Esophagus (tissue), 2 donors: ENCODE data around the gene CASP8. TPM values are rescaled to one million over a fixed set of nuclear protein-coding genes. Genes with fewer than 3 reads are reported as not detected.

Experiments
- H3K27ac ChIP-seq, 2 donors: one replicate each; pipeline ENCODE4 v1.5.1; 2013; ENCODE audit warnings: low read depth in 2 of 2, mild to moderate bottlenecking in 2 of 2, inconsistent platforms in 1 of 2, low read length in 1 of 2, moderate library complexity in 1 of 2
- H3K27me3 ChIP-seq, 2 donors: one replicate each; pipeline ENCODE4 v1.6.1; 2013; ENCODE audit warnings: low read length in 2 of 2, control low read depth in 1 of 2, mild to moderate bottlenecking in 1 of 2; ENCODE audit not compliant: insufficient read depth in 2 of 2, control insufficient read depth in 1 of 2
- H3K36me3 ChIP-seq, 2 donors: one replicate each; pipeline ENCODE4 v1.6.1; 2013; ENCODE audit warnings: low read length in 1 of 2; ENCODE audit not compliant: control insufficient read depth in 2 of 2, insufficient read depth in 2 of 2
- H3K4me1 ChIP-seq, 2 donors: one replicate each; pipeline ENCODE4 v1.6.1; 2013; ENCODE audit warnings: low read length in 1 of 2; ENCODE audit not compliant: control insufficient read depth in 2 of 2, insufficient read depth in 2 of 2
- H3K4me3 ChIP-seq, 2 donors: one replicate each; pipeline ENCODE4 v1.5.1; 2013; ENCODE audit warnings: low read length in 2 of 2, mild to moderate bottlenecking in 2 of 2, low read depth in 1 of 2, moderate library complexity in 1 of 2
- H3K9me3 ChIP-seq, 2 donors: one replicate each; pipeline ENCODE4 v1.6.1; 2013; ENCODE audit warnings: mild to moderate bottlenecking in 2 of 2, low read depth in 1 of 2, low read length in 1 of 2, moderate library complexity in 1 of 2; ENCODE audit not compliant: control insufficient read depth in 2 of 2, insufficient read depth in 1 of 2
- WGBS, 2 donors: extraction: QIAGEN DNeasy Blood & Tissue Kit; methylation state at CpG; one replicate each; pipeline ENCODE4 v1.1.7; 2013; 5-methylcytosine and 5-hydroxymethylcytosine counted together
- polyA plus RNA-seq, 2 donors: library from polyadenylated mRNA; stranded (reverse); fragments of 200-250 nt; gene quantifications; one replicate each; pipeline ENCODE4 v1.2.3, GENCODE V29; 2013
- donor health status: healthy with polysubstance abuse.
- donor health status: Bipolar disorder and iron deficiency.

CASP8 gene
- polyA plus RNA-seq, 2 donors, result 12.8 to 19.6 TPM

DNA sequence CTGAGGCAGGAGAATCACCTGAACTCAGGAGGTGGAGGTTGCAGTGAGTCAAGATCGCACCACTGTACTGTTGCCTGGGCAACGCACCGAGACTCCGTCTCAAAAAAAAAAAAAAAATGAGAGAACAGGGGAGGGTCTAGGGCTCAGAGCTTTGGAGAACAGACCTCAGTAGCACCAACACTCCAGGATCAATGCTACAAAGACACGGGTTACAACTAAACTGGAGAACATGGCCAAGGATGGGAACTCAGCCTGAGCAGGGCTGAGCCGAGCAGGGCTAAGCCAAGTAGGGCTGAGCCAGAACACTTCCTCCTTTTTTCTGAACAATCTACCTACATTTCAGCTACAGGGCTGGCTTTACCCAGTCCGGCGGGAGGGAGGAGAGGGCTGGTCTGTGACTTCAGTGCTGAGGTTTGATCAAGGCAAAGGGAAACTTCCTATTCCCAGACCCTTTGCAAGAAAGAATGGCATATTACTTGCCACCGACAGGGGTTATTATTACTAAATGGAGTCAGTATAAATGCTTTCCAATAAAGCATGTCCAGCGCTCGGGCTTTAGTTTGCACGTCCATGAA lies 2.9 kb upstream of the CASP8 start:
- whole genome bisulfite sequencing, 2 donors, result 12 to 14% methylated on average over 12 of the region's 12 CpGs
- Histone ChIP-seq H3K36me3 (peaks cover 0 to 3% of the 10 kb centered on the region in 2 donors), H3K4me1 (peaks cover 0 to 8% of the 10 kb centered on the region in 2 donors), H3K27ac (peak overlapping the region; percentile 94 to 95), H3K9me3 (no peaks in the 10 kb centered on the region), H3K27me3 (no peaks in the 10 kb centered on the region), H3K4me3 (peak overlapping the region; percentile 35 to 70)

DNA sequence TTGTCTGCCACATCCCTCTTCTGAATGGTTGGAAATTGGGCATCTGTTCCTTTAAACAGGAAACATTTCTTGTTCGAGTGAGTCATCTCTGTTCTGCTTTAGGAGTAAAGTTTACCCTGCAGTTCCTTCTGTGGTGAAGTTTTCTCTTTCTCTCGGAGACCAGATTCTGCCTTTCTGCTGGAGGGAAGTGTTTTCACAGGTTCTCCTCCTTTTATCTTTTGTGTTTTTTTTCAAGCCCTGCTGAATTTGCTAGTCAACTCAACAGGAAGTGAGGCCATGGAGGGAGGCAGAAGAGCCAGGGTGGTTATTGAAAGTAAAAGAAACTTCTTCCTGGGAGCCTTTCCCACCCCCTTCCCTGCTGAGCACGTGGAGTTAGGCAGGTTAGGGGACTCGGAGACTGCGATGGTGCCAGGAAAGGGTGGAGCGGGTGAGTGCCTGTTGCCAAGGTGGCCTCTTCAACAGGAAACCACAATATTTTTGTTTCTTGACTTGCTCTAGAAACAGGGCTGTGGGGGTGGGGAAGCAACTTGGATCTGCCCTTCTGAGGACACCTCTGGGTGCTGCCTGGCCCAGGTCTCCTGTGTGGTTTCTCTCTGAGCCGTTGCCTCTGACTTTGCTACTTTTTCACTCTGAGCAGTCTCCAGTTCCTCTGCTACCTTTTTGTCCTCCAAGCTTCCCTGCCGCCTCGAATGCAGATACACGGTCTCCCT lies 2.2 kb upstream of the CASP8 start:
- Histone ChIP-seq H3K27me3 (no peaks in the 10 kb centered on the region), H3K4me3 (peak overlapping the region; percentile 44 to 70), H3K36me3 (peaks cover 0 to 3% of the 10 kb centered on the region in 2 donors), H3K4me1 (peaks cover 0 to 8% of the 10 kb centered on the region in 2 donors), H3K9me3 (no peaks in the 10 kb centered on the region), H3K27ac (peak overlapping the region; percentile 94 to 95)
- WGBS, 2 donors, result 0% methylated on average over 10 of the region's 10 CpGs

DNA sequence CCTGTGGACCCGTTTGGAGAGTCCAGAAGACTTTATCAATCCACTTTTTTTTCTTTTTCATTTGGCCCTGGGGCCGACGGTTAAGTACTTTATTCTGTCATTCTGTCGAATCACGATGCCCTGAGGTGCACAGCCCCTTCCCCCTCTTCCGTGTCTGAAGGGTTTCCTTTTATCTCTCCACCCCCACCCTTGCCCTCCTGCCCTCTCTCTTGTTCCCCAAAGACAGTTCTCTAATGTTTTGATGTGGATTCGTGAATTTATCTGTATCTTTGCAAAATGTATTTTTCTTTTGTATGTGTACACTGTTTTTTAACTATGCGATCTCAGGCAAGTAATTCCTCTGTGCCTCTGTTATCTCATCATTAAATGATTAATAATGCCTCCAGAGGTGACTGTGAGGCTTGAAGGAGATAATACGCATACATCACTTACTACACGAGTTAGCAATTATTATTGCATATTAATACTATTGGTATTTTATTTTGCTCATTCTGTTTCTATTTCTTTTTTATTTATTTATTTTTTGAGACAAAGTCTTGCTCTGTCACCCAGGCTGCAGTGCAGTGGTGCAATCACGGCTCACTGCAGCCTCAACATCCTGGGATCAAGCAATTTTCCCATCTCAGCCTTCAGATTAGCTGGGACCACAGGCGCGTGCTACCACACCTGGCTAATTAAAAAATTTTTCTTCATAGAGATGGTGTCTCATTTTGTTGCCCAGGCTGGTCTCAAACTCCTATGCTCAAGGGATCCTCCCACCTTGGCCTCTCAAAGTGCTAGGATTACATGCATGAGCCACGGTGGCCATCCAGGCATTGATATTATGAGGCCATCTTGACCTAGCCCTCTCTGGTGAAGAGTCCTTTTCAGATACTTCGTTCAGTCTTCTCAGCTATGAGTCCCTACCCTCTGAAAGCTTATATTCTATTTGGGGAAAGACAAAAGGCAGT lies 1.4 kb upstream of the CASP8 start:
- no peaks in the 10 kb centered on the region for H3K27me3 ChIP-seq
- H3K4me1 ChIP-seq, result peaks cover 0 to 8% of the 10 kb centered on the region in 2 donors
- peak overlapping the region; percentile 44 to 70 for H3K4me3 ChIP-seq
- WGBS, 2 donors, result 21 to 23% methylated on average over 15 of the region's 15 CpGs
- H3K9me3 ChIP-seq, result no peaks in the 10 kb centered on the region
- peak overlapping the region; percentile 94 to 95 for H3K27ac ChIP-seq
- peaks cover 0 to 3% of the 10 kb centered on the region in 2 donors for H3K36me3 ChIP-seq

DNA sequence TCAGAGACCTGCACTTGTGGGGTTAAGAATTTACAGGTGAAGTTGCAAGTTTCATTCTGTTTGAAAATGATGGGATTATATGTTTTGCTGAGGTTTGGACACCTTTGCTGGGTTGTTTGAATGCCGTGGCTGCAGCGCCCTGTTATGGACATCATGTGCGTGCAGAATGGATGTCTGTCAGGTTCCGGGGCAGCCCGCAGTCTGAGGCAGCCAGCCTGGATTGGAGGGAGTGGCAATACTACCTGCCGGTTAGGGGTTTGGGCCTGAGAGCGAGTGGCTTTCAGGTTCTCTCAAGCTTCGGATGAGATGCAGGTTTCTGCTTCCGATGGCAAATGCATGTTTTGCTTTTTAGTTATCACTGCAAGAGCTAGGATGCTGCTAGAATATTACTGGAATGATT lies 1.1 kb downstream of the CASP8 start:
- peak overlapping the region; percentile 4 to 33 for H3K27ac ChIP-seq
- H3K4me3 ChIP-seq, result peak overlapping the region; percentile 28 to 36
- no peaks in the 10 kb centered on the region for H3K9me3 ChIP-seq
- 53 to 67% methylated on average over 9 of the region's 9 CpGs for WGBS, 2 donors
- peaks cover 0 to 8% of the 10 kb centered on the region in 2 donors for H3K4me1 ChIP-seq
- no peaks in the 10 kb centered on the region for H3K27me3 ChIP-seq
- peaks cover under 1 to 3% of the 10 kb centered on the region in 2 donors for H3K36me3 ChIP-seq

DNA sequence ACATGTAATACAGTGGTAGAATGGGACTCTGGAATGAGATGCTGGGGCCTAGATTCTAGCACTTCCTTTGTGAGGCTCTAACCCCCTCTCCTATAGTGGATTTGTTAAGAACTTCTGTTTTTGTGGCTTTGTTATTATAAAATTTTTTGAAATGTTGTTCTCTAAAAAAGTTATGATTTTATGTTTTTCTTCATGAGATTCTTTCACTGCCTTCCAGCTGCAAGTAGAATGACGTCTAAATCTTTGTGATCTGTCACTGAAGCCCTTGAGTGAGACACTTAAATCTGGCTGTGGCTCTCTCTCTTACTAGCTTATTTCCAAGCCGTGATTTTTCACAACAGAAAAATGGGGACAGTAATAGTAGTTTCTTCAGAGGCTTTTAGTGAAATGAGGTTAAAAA lies 1.6 kb downstream of the CASP8 start:
- H3K4me1 ChIP-seq, result peaks cover 0 to 8% of the 10 kb centered on the region in 2 donors
- H3K36me3 ChIP-seq, result peaks cover 3 to 4% of the 10 kb centered on the region in 2 donors
- H3K4me3 ChIP-seq, result peak overlapping the region in 1 of 2 donors; percentile 36
- H3K9me3 ChIP-seq, result no peaks in the 10 kb centered on the region
- peak overlapping the region in 1 of 2 donors; percentile 4 for H3K27ac ChIP-seq
- 49 to 62% methylated on average over 2 of the region's 2 CpGs for WGBS, 2 donors
- no peaks in the 10 kb centered on the region for H3K27me3 ChIP-seq

DNA sequence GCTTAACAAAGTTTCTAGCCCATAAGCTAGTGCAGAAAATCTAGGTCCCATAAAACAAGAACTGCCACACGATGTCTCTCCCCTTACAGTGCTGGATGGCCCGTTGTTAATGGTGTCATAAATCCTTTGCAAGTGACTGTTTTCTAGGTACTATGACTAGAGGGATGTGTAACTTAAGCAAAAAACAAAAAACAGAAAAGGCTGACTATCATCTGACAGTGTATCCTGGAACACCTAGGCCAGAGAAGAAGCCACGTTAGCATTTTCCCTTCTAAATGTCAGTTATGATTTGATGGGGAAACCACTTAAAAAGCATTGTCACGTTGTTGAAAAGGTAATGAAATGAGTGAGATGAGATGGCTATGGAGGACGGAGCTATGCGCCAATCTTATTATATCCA lies 2.4 kb downstream of the CASP8 start:
- 68 to 69% methylated on average over 6 of the region's 6 CpGs for WGBS, 2 donors
- H3K4me1 ChIP-seq, result peaks cover 0 to 8% of the 10 kb centered on the region in 2 donors
- H3K27me3 ChIP-seq, result no peaks in the 10 kb centered on the region
- H3K4me3 ChIP-seq, result no peak overlapping the region
- no peaks in the 10 kb centered on the region for H3K9me3 ChIP-seq
- H3K36me3 ChIP-seq, result peaks cover 3 to 8% of the 10 kb centered on the region in 2 donors
- no peak overlapping the region for H3K27ac ChIP-seq

DNA sequence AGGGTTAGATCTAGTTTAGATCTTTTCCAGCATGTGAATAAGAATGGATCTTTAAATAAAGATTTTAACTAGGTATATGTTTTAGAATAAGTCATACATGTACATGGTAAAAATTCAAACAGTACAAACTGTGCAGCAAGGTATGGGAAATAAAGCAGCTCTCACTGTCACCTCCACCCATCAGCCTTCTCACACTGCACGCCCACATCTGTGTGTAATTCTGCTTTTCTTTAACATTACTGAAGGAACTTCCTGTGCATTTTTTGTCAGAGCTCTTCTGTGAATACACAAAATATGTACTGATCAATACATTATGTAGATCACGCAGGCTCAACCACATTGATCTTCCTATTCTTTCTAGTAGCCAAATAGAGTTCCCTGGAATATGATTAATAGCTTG lies 3.4 kb downstream of the CASP8 start:
- no peaks in the 10 kb centered on the region for H3K9me3 ChIP-seq
- peaks cover 0 to 8% of the 10 kb centered on the region in 2 donors for H3K4me1 ChIP-seq
- WGBS, 2 donors, result 71 to 76% methylated on average over 2 of the region's 2 CpGs
- peaks cover 3 to 10% of the 10 kb centered on the region in 2 donors for H3K36me3 ChIP-seq
- no peak overlapping the region for H3K4me3 ChIP-seq
- H3K27ac ChIP-seq, result no peak overlapping the region
- H3K27me3 ChIP-seq, result no peaks in the 10 kb centered on the region

DNA sequence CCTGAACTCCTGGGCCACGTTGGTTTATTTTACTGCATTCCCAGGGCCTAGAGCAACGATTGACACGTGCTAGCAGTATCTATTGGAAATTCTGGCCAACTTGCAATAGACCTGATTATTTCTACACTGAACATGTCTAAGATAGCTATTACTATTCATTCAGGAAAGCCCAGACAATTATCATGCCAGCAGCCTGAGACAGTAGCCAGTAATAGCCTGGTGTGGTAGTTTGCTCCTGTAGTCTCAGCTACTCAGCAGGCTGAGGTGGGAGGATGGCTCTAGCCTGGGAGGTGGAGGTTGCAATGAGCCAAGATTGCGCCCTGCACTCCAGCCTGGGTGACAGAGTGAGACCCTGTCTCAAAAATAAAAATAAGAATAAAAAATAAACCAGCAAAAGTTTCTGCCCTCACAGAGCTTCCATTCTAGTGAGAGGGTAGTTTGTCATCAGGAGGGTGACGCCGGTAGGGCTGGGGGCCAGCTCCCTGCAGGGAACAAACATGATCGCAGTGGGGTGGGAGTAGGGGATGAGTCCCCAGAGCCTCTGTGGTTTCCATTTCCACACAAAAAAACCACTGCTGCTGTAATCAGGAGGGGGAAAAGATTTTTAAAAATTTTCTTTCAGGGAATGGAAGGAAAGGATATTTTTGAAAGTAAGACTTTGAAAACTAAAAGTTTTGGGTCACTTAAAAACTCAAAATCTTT lies 4.3 kb downstream of the CASP8 start:
- H3K9me3 ChIP-seq, result no peaks in the 10 kb centered on the region
- peaks cover 0 to 5% of the 10 kb centered on the region in 2 donors for H3K4me1 ChIP-seq
- H3K4me3 ChIP-seq, result no peak overlapping the region
- H3K27ac ChIP-seq, result no peak overlapping the region
- H3K36me3 ChIP-seq, result peaks cover 3 to 11% of the 10 kb centered on the region in 2 donors
- 82 to 83% methylated on average over 7 of the region's 7 CpGs for WGBS, 2 donors
- H3K27me3 ChIP-seq, result no peaks in the 10 kb centered on the region

DNA sequence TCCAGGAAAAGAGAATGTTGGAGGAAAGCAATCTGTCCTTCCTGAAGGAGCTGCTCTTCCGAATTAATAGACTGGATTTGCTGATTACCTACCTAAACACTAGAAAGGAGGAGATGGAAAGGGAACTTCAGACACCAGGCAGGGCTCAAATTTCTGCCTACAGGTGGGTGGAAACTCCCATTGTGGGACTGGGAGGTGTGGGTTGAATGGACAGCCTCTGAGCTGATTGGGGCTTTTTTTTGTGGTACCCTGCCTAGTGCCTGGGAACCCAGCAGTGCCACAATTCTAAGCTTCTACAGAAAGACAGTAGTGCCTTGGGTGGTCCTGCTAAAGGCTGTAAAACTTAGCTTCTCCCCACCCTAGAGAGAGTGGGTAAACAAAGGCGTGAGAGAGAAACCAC lies 6.3 kb downstream of the CASP8 start:
- H3K4me3 ChIP-seq, result no peak overlapping the region
- H3K27ac ChIP-seq, result no peak overlapping the region
- WGBS, 2 donors, result 86 to 87% methylated on average over 2 of the region's 2 CpGs
- H3K9me3 ChIP-seq, result no peaks in the 10 kb centered on the region
- H3K27me3 ChIP-seq, result no peaks in the 10 kb centered on the region
- H3K4me1 ChIP-seq, result no peaks in the 10 kb centered on the region
- H3K36me3 ChIP-seq, result peaks cover 0 to 15% of the 10 kb centered on the region in 2 donors
